Measurements from ENCODE around the gene PABPN1. TPM values are rescaled to one million over a fixed set of nuclear protein-coding genes. Genes with fewer than 3 reads are reported as not detected.

The PABPN1 gene
- total RNA-seq, 1 donor from 2014 or later = 40.7 TPM

DNA sequence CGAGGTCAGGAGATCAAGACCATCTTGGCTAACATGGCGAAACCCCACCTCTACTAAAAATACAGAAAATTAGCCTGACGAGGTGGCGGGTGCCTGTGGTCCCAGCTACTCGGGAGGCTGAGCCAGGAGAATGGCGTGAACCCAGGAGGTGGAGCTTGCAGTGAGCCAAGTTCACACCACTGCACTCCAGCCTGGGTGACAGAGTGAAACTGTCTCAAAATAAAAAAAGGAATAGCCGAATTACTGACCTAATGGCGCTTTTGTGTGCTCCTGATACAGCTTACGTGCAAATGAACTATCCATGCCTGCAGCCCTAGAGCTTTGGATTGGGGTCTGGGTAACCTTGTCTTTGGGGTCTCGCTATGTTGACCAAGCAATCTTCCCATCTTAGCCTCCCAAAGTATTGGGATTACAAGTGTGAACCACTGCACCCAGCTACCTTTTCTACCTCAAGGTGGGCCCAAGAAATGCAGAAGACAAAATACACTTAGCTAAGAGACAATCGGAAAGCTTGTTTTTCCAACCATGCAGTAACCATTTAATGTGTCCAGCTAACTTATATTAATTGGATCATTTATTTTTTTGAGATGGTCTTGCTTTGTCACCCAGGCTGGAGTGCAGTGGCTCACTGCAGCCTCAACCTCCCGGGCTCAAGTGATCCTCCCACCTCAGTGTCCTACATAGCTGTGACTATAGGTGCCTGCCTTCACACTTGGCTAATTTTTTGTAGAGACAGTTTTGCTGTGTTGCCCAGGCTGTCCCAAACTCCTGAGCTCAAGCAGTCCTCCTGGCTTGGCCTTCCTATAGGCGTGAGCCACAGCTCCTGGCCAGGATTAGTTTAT lies 5.5 kb downstream of the PABPN1 start:
- peaks cover 14 to 16% (median 15%) of the 10 kb centered on the region in 3 donors for H3K4me1 ChIP-seq (ENCODE audit: control insufficient read depth in 3 of 3, insufficient read depth in 3 of 3, low read length in 3 of 3)
- H3K9ac ChIP-seq (ENCODE audit: low read depth in 1 of 3, low read length in 3 of 3) = no peak overlapping the region
- H3K9me3 ChIP-seq (ENCODE audit: control insufficient read depth in 3 of 3, low read length in 3 of 3) = no peaks in the 10 kb centered on the region
- H3K4me3 ChIP-seq (ENCODE audit: low read length in 3 of 3) = no peak overlapping the region
- H3K27ac ChIP-seq (ENCODE audit: low read depth, low read length) = no peak overlapping the region
- H3K36me3 ChIP-seq (ENCODE audit: control insufficient read depth in 3 of 3, insufficient read depth in 3 of 3, low read length in 3 of 3) = peaks cover 20 to 27% (median 23%) of the 10 kb centered on the region in 3 donors
- H3K27me3 ChIP-seq (ENCODE audit: control insufficient read depth in 3 of 3, insufficient read depth in 3 of 3, low read length in 3 of 3) = no peaks in the 10 kb centered on the region

DNA sequence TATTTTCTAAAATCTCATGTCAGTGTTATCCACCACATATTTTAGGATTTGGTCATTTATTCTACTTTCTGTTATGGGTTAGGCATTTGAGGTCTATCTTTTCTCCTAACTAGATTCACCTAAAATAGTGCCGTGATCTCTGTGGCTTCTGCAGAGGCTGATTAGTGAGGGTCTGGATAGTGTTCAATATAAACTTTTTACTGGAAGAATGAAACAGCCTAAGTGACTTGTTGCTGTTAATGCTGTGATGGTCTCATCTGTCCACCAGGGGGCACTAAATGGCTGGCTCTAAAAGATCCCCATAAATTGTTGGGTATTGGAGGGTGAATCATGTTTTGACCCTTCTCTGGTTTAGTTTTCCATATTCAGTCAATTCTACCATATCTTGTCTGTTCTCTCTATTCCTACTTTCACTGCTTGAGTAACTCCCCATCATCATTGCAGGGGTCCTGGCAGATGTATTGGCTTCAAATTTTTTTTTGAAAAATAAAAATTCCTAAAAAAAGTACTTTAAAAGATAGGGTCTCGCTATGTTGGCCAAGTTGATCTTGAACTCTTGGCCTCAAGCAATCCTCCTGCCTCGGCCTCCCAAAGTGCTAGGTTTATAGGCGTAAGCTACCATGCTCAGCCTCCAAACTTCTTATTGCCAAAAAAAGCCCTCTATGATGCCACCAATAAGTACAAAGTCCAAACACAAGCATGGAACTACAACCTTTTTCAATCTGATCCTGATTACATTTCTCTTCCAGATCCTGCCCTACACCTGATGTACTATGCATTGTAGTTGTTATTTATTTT lies 6.9 kb downstream of the PABPN1 start:
- peaks cover 2 to 4% (median 2%) of the 10 kb centered on the region in 3 donors for H3K4me1 ChIP-seq (ENCODE audit: control insufficient read depth in 3 of 3, insufficient read depth in 3 of 3, low read length in 3 of 3)
- H3K27me3 ChIP-seq (ENCODE audit: control insufficient read depth in 3 of 3, insufficient read depth in 3 of 3, low read length in 3 of 3) = no peaks in the 10 kb centered on the region
- peaks cover 18 to 21% (median 19%) of the 10 kb centered on the region in 3 donors for H3K36me3 ChIP-seq (ENCODE audit: control insufficient read depth in 3 of 3, insufficient read depth in 3 of 3, low read length in 3 of 3)
- H3K27ac ChIP-seq (ENCODE audit: low read depth, low read length) = no peak overlapping the region
- H3K9me3 ChIP-seq (ENCODE audit: control insufficient read depth in 3 of 3, low read length in 3 of 3) = no peaks in the 10 kb centered on the region
- no peak overlapping the region for H3K4me3 ChIP-seq (ENCODE audit: low read length in 3 of 3)
- H3K9ac ChIP-seq (ENCODE audit: low read depth in 1 of 3, low read length in 3 of 3) = no peak overlapping the region

DNA sequence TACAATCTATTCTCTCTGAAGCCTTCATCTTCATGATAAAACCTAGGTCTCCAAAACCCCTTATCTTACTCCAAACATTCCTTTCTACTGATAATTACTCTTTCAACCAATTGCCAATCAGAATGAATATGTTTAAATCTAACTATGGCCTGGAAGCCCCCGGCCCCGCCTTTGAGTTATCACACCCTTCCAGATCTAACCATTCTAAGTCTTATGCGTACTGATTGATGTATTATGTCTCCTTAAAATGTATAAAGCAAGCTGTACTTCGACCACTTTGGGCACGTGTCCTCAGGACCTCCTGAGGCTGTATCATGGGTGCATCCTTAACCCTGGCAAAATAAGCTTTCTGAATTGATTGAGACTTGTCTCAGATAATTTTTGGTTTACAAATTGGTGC lies 14.4 kb downstream of the PABPN1 start:
- no peak overlapping the region for H3K4me3 ChIP-seq (ENCODE audit: low read length in 3 of 3)
- H3K27me3 ChIP-seq (ENCODE audit: control insufficient read depth in 3 of 3, insufficient read depth in 3 of 3, low read length in 3 of 3) = peaks cover 0 to 2% (median 0%) of the 10 kb centered on the region in 3 donors
- H3K27ac ChIP-seq (ENCODE audit: low read depth, low read length) = no peak overlapping the region
- H3K9me3 ChIP-seq (ENCODE audit: control insufficient read depth in 3 of 3, low read length in 3 of 3) = no peaks in the 10 kb centered on the region
- no peak overlapping the region for H3K9ac ChIP-seq (ENCODE audit: low read depth in 1 of 3, low read length in 3 of 3)
- no peaks in the 10 kb centered on the region for H3K36me3 ChIP-seq (ENCODE audit: control insufficient read depth in 3 of 3, insufficient read depth in 3 of 3, low read length in 3 of 3)
- H3K4me1 ChIP-seq (ENCODE audit: control insufficient read depth in 3 of 3, insufficient read depth in 3 of 3, low read length in 3 of 3) = no peaks in the 10 kb centered on the region

DNA sequence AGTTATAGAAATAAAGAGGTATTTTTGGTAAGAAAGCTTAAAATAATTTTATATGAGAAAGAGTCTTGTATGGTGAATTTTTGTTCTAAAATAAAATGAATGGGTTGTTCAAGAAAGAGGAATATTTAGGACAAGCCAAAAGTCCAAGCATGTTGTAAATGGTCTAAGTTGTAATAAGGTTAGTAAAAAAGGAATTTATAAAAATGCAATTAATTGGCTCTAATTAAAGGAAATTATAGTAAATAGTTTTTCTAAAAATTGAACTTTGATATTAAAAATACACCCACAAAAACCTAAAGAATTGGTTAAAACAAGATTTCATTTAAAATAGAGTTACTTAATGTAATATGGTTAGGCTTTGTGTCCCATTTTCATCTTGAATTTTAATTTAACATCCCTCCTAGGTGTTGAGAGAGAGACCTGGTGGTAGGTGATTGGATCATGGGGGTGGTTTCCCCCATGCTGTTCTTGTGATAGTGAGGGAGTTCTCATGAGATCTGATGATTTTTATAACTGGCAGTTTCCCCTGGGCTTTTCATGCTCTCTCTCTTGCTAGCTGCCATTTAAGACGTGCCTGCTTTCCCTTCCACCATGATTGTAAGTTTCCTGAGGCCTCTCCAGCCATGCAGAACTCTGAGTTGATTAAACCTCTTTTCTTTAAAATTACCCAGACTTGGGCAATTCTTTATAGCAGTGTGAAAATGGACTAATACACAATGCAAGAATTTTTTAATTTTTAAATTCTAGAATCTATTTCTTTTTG lies 18.4 kb downstream of the PABPN1 start:
- Histone ChIP-seq H3K4me3 (ENCODE audit: low read length in 3 of 3) (no peak overlapping the region), H3K4me1 (ENCODE audit: control insufficient read depth in 3 of 3, insufficient read depth in 3 of 3, low read length in 3 of 3) (no peaks in the 10 kb centered on the region), H3K9ac (ENCODE audit: low read depth in 1 of 3, low read length in 3 of 3) (no peak overlapping the region), H3K27me3 (ENCODE audit: control insufficient read depth in 3 of 3, insufficient read depth in 3 of 3, low read length in 3 of 3) (peaks cover 0 to 2% (median 0%) of the 10 kb centered on the region in 3 donors), H3K9me3 (ENCODE audit: control insufficient read depth in 3 of 3, low read length in 3 of 3) (no peaks in the 10 kb centered on the region), H3K36me3 (ENCODE audit: control insufficient read depth in 3 of 3, insufficient read depth in 3 of 3, low read length in 3 of 3) (no peaks in the 10 kb centered on the region), H3K27ac (ENCODE audit: low read depth, low read length) (no peak overlapping the region)

DNA sequence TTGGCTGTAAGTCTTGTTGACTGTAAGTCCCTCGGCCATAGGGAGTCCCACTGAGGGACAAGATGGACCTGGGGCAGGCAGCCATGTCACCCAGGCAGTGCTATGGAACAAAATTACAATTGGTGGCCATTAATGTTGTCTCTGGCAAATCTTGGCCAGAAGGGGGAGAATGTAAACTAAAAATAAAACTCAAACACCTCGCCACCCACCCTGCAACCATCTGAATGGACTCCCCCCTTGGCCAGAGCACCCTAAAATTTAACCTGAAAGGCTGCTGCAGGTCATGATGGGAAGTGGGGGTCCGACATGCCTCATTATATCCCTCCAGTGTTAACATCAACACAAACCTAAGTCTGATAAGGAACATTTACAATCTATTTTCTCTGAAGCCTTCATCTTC lies 23.2 kb downstream of the PABPN1 start:
- H3K36me3 ChIP-seq (ENCODE audit: control insufficient read depth in 3 of 3, insufficient read depth in 3 of 3, low read length in 3 of 3) = no peaks in the 10 kb centered on the region
- no peak overlapping the region for H3K27ac ChIP-seq (ENCODE audit: low read depth, low read length)
- H3K9me3 ChIP-seq (ENCODE audit: control insufficient read depth in 3 of 3, low read length in 3 of 3) = no peaks in the 10 kb centered on the region
- H3K27me3 ChIP-seq (ENCODE audit: control insufficient read depth in 3 of 3, insufficient read depth in 3 of 3, low read length in 3 of 3) = no peaks in the 10 kb centered on the region
- no peak overlapping the region for H3K9ac ChIP-seq (ENCODE audit: low read depth in 1 of 3, low read length in 3 of 3)
- H3K4me3 ChIP-seq (ENCODE audit: low read length in 3 of 3) = no peak overlapping the region
- H3K4me1 ChIP-seq (ENCODE audit: control insufficient read depth in 3 of 3, insufficient read depth in 3 of 3, low read length in 3 of 3) = no peaks in the 10 kb centered on the region

DNA sequence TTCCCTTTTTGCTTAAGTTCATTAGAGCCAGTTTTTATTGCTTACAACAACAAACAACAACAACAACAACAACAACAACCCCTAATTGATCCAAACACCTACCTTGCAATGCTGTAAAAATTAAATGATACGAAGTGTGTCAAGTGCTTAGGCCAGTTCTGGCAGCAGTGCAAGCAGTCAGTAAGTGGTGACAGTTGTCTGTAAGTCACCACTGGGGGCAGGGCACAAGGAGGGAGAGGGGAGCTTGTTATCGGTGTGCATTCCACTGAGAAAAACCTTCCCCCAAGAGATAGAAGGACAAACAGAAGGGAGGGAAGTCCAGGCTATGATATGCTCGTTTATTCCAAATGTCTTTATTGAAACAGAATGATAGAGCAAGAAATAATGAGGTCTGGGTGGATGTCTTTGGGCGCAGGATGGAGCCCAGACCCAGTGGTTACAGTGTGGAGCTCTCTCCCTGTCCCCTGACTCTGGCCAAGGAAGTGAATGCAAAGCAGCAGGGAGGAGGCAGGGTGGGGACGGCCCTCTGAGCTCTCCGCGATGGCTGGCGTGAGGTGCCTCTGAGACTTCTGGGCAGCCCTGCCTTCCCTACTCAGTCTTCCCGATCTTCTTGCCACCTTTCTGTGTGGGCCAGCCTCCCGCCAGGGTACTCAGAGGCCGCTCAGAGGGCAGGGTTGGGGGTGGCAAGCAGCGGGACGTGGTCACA lies 24.9 kb downstream of the PABPN1 start:
- Histone ChIP-seq H3K4me1 (ENCODE audit: control insufficient read depth in 3 of 3, insufficient read depth in 3 of 3, low read length in 3 of 3) (no peaks in the 10 kb centered on the region), H3K27ac (ENCODE audit: low read depth, low read length) (no peak overlapping the region), H3K36me3 (ENCODE audit: control insufficient read depth in 3 of 3, insufficient read depth in 3 of 3, low read length in 3 of 3) (no peaks in the 10 kb centered on the region), H3K27me3 (ENCODE audit: control insufficient read depth in 3 of 3, insufficient read depth in 3 of 3, low read length in 3 of 3) (peaks cover 0 to 8% (median 6%) of the 10 kb centered on the region in 3 donors), H3K9me3 (ENCODE audit: control insufficient read depth in 3 of 3, low read length in 3 of 3) (no peaks in the 10 kb centered on the region), H3K9ac (ENCODE audit: low read depth in 1 of 3, low read length in 3 of 3) (no peak overlapping the region), H3K4me3 (ENCODE audit: low read length in 3 of 3) (no peak overlapping the region)

DNA sequence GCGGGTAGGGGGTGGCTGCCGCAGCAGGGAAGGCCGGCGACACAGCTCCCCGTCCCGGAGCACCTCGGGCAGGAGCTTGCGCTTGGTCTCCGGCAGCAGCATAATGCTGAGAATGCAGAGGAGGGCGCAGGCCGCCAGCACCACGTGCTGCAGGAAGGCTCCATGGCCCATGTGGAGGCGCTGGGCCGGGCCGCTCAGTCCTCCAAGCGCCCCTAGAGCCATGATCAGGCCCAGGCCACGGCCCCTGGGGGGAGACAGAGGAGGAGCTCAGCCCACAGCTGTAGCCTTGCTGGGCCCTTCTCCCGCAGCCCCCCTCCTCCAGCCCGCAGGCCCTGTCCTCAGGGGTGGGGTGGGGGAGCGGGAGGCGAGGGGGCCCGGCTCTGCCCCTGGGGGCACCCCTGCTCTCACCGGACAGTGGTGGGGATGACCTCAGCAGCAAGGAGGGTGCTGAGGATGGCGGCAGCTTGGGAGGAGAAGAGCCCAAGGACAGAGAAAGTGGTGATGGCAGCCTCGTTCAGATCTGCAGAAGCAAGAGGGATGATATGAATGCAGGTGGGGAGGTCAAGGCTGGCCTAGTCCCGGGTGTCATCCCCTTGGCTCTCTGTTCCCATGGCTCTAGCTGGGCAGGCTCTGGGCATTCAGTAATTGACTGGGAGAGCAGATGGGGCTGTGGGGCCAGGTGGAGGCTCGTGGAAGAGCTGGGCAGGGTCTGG lies 25.6 kb downstream of the PABPN1 start:
- no peaks in the 10 kb centered on the region for H3K36me3 ChIP-seq (ENCODE audit: control insufficient read depth in 3 of 3, insufficient read depth in 3 of 3, low read length in 3 of 3)
- peaks cover 3 to 4% (median 3%) of the 10 kb centered on the region in 3 donors for H3K4me1 ChIP-seq (ENCODE audit: control insufficient read depth in 3 of 3, insufficient read depth in 3 of 3, low read length in 3 of 3)
- H3K9me3 ChIP-seq (ENCODE audit: control insufficient read depth in 3 of 3, low read length in 3 of 3) = no peaks in the 10 kb centered on the region
- peaks cover 3 to 15% (median 13%) of the 10 kb centered on the region in 3 donors for H3K27me3 ChIP-seq (ENCODE audit: control insufficient read depth in 3 of 3, insufficient read depth in 3 of 3, low read length in 3 of 3)
- H3K4me3 ChIP-seq (ENCODE audit: low read length in 3 of 3) = no peak overlapping the region
- H3K27ac ChIP-seq (ENCODE audit: low read depth, low read length) = no peak overlapping the region
- no peak overlapping the region for H3K9ac ChIP-seq (ENCODE audit: low read depth in 1 of 3, low read length in 3 of 3)

DNA sequence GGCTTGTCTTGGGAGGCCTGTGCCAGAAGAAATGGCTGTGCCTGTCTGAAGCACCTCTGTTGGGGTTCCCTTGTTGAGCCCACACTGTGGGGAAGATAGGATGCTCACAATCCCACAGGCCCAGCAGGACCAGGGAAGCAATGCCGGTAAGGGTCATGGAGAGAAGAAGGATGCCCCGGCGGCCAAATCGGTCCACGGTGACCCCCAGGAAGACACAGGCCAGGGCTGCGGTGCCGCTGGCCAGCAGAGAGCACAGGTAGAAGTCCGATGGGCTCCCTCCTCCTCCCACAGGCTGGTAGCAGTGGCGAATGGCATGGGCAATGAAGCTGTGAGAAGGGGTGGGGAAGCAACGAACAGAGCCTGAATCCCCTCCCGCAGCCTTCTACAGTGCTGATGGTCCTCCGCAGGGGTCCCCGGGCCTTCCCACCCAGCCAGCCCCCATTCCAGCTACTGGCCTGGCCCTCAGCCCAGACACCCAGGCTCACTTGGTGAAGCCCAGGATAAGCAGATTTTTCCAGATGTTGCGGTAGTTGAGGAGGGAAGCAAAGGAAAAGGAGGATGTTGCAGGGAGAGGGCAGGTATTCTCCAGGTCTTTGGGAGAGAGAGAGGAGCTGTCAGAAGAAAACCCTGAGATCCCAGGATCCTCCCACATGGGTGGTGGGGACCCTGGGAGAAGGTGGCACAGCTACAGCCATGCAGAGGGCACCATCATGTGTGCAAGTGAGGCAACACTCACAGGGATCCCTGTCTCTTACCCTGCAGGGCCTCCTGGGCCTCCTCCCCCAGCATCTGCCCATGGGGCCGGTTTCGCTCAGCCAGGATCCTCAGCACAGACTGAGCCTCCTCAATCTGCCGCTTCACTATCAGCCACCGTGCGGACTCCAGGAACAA lies 26.4 kb downstream of the PABPN1 start:
- Histone ChIP-seq H3K9me3 (ENCODE audit: control insufficient read depth in 3 of 3, low read length in 3 of 3) (no peaks in the 10 kb centered on the region), H3K4me1 (ENCODE audit: control insufficient read depth in 3 of 3, insufficient read depth in 3 of 3, low read length in 3 of 3) (peaks cover 6 to 12% (median 11%) of the 10 kb centered on the region in 3 donors), H3K9ac (ENCODE audit: low read depth in 1 of 3, low read length in 3 of 3) (no peak overlapping the region), H3K4me3 (ENCODE audit: low read length in 3 of 3) (no peak overlapping the region), H3K27me3 (ENCODE audit: control insufficient read depth in 3 of 3, insufficient read depth in 3 of 3, low read length in 3 of 3) (peaks cover 8 to 23% (median 21%) of the 10 kb centered on the region in 3 donors), H3K36me3 (ENCODE audit: control insufficient read depth in 3 of 3, insufficient read depth in 3 of 3, low read length in 3 of 3) (no peaks in the 10 kb centered on the region), H3K27ac (ENCODE audit: low read depth, low read length) (no peak overlapping the region)
